ENCODE results near the gene RPL27A.

The RPL27A gene

DNA sequence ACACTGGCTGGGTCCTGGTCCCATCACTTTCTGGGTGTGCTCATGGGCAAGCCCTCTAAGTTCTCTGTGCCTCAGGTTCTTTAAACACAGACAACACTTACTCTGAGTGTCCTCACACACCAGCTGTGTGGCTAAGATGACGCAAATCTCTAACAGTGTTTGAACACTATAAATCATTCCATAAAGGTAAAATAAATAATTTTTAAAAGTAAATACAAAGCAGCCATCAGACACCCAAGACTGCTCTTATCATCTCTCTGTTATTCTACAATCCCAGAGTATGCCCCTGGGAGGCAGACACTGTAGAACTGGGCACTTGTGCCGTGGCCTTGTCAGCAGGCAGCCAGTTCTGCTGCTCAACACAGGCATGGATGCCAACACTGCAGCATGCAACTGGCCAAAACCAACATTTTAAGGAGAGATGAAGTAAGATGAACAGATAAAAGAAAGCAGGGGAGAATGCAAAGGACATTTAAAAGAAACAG is 56.8 kb downstream of the RPL27A start:
- no peaks in the 10 kb centered on the region for H3K9me3 ChIP-seq (ENCODE audit: low read length)
- H3K4me3 ChIP-seq (ENCODE audit: low read length): no peak overlapping the region
- H3K27me3 ChIP-seq (ENCODE audit: insufficient read depth, low read length): no peaks in the 10 kb centered on the region
- H3K4me1 ChIP-seq (ENCODE audit: insufficient read depth, low read length): no peaks in the 10 kb centered on the region
- H3K36me3 ChIP-seq (ENCODE audit: insufficient read depth, low read length): no peaks in the 10 kb centered on the region
- no peak overlapping the region for H2AFZ ChIP-seq (ENCODE audit: low read depth, low read length)
